Measurements from ENCODE around the gene ADGRV1.

ADGRV1 gene

GRCh38 chr5:91119981-91120850 is 561.6 kb downstream of the ADGRV1 start:
- DNase-seq: no peak

- no peak for DNase-seq
Measured at GRCh38 chr5:91121347-91121993, 562.9 kb downstream of the ADGRV1 start.

DNA sequence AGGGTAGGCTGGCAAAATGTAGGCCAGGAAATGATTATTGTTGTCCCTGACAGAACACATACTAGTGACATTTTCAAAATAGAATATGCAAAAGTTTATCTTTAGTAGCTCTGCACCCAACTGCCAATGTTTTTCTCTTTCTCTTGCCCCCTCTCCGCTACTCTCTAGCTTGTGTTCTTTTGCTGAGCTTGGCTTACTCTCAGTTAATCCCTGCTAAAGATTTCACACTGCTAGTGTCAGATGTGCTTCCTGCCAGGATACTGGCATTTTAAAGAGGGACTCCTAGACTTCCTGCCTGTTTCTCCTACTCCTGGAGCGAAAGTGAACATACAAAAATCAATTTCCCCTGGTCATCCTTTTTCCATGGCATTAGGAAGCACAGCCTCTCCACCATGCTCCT is 564.1 kb downstream of the ADGRV1 start:
- no peak for DNase-seq

DNA sequence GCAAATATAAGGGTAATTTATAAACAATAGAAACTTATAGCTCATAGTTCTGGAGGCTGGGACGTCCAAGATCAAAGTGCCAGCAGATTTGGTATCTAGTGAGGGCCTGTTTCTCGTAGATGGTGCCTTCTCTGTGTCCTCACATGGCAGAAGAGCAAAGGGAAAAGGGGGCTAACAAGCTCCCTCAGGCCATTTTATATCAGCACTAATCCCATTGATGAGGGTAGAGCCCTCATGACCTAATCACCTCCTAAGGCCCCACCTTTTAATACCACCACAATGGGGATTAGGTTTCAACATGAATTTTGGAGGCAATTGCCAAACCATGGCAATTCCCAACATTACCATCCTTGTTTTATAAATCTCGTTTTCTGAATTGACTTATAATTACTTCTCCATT is 564.7 kb downstream of the ADGRV1 start:
- DNase-seq: no peak

DNA sequence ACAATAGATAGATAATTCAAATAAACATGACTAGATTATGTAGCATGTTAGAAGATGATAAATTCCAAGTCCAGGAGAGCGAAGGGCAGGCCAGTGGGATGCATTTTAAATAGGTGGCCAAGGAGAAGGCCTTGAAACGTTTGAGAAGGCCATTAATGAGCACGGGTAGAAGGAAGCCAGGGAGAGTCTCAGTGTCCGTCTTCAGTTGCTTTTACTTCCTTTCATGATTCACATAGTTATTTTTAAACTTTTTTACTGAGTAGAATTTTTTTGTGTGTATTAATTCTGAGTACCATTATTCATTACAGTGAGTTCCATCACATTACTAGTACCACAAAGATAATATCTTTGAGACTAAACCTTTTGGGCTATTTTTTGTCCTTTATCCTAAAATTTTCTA is 565.3 kb downstream of the ADGRV1 start:
- peak in 1 of 2 donors; percentile 27 for DNase-seq

GRCh38 chr5:91125916-91126315 is 567.3 kb downstream of the ADGRV1 start:
- no peak for DNase-seq

DNA sequence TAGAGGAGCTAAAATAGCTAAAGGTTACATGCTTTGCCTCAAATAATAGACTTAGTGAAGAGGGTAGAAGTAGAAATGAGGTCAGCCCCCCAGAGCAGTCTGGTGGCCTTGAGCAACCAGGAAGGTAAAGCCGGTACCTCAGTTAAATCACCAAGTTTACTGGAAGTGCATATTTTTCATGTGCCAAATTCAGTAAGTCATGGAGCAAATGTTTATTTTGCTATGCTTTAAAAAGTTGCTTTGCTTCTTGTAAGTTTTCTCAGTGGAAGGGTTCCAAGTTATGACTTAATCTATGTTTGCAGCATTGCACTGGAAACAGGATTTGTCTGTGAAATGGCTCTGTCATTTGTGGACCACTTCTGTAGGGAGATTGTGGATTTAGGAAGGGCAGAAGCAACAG is 567.9 kb downstream of the ADGRV1 start:
- no peak for DNase-seq

DNA sequence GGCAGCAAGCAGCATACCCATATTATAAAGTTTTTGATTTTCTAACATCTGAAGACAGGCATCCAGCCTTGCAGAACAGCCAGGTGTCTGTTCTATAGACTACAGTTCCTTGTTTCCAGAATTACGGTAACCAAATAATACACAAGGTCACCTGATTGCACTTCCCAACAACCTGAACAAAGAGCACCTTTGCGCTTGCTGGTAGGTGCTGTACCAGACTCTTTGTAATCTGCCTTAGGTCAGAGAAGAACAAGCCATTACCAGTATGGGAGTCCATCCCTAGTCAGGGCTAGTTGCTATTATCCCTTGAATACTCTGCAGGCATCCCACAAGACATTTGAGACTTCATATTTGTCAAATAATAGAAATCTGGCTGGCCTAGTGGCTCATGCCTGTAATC is 568.3 kb downstream of the ADGRV1 start:
- DNase-seq: no peak

- DNase-seq: no peak
Measured at GRCh38 chr5:91127456-91128081, 569.0 kb downstream of the ADGRV1 start.

DNA sequence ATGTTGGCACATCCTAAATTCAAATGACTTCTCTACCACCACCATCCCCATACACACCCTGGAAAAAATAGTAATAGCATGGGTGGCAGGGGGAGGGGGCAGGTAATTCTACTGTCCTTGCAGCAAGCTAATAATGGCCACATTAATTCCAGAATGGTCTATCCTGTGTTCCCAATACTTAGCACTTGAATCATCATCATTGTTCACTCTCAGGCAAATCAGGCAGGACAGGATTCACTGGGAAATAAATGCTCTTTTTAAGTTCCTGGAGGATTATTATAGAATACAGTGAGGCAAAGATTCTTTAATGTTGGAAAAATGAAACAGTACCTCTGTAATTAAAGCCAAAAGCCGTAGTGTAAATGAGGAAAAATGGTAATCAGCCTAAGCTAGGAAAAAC is 570.0 kb downstream of the ADGRV1 start:
- no peak for DNase-seq

- DNase-seq: no peak
Measured at GRCh38 chr5:91129748-91130147, 571.2 kb downstream of the ADGRV1 start.

- no peak for DNase-seq
Measured at GRCh38 chr5:91130759-91131158, 572.2 kb downstream of the ADGRV1 start.

DNA sequence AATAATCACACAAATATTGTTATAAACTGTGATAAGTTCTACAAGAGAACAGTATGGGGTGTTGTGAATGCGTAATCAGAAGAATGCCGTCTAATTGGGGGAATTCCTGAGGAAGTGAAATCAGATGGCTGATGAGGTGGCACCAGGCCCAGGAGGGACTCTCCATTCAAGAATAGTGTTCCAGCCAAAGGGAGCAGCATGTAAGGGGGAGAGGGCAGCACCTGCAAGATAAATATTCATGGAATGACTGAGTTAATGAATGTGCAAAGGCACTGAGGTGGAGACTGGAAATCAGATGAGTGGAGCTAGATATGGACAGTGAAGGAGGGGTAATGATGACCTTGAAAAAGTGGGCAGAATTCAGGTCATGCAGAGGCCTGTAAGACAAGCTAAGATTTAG is 574.0 kb downstream of the ADGRV1 start:
- peak in 1 of 2 donors; percentile 32 for DNase-seq

DNA sequence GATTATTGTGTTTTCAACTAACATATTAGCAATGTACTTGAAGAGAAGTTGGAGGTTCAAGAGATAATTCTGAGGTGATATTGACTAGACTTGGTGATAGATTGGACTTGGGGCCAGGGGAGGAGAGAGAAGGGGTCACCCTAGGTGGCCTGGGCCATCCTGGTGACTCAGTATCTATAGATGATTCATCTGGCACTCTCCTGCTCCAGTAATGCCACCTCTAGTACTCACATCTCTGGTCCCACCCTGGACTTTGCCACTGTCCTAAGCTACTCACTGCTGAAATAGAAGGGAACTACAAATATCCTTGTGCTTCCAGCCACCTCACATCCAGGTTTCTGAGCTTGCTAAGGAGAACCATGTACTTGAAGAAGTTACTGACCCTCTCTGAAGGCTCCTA is 574.6 kb downstream of the ADGRV1 start:
- DNase-seq: no peak

- no peak for DNase-seq
Measured at GRCh38 chr5:91135475-91136248, 577.1 kb downstream of the ADGRV1 start.

- no peak for DNase-seq
Measured at GRCh38 chr5:91136271-91136670, 577.7 kb downstream of the ADGRV1 start.

GRCh38 chr5:91137647-91138046 is 579.0 kb downstream of the ADGRV1 start:
- DNase-seq: no peak

GRCh38 chr5:91139572-91140200 is 581.1 kb downstream of the ADGRV1 start:
- peak; percentile 13 to 14 for DNase-seq

DNA sequence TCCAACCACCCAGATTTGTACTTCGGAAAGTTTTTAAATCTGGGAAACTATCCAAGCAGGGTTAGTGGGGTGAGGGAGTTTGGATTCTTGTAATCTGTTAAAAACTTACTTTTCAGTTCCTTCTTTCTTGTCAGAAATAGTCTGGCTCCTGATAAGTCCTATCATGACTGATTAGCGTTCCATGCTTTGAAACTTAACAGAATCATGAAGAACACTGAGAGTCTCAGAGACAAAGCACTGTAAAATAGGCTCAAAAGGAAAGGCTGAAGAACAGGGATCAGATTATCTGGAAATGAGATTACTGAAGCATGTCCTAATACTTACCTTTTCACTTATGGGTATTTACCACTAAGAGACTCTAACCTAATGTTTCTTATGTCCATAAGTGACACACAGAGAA is 582.1 kb downstream of the ADGRV1 start:
- DNase-seq: no peak

DNA sequence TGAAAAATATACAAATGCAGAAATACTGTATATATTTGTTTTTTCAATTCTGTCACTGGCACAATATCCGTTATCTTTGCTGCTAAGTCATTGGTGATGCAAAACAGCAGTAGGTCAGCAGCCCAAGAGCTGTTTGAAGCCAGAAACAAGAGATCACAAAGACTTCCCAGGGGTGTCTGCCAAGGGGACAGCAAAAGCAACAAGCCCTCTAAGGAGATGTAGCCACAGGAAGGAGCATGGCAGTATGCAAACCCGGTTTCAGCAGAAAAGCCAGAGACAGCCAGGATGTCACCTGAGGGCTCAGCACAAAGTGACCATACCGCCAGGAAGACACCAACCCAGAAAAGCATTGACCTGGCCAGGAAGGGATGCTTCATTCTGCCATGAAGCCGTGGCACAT is 583.0 kb downstream of the ADGRV1 start:
- no peak for DNase-seq

DNA sequence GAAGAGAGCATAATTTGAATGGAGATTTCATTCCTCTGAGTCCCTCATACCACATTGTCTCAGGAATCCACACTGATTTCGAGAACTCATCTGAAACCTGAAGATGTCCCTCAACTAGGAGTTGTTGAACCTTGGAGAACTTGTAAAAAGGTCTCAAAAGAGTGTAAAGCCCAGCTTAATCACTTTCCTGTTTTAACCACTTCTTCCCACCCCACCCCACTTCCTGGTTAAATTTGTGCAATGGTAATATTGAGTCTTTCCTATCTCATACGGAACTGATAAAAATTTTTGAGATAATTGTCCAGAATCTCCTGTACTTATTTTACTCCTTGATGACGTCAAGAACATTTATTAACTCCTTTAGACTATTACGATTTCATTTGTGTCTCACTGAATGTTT is 583.8 kb downstream of the ADGRV1 start:
- DNase-seq: peak; percentile 9 to 26

- DNase-seq: no peak
Measured at GRCh38 chr5:91142819-91143218, 584.2 kb downstream of the ADGRV1 start.
